Activated CD8-positive, alpha-beta T cell treated with anti-CD3 and anti-CD28 coated beads, Interleukin-2, amount 10 ng/mL, durations not matched to agents 7 days and 5 days (primary cell): ENCODE measurements around the gene PMM2. TPM values are rescaled to one million over a fixed set of nuclear protein-coding genes. Genes with fewer than 3 reads are reported as not detected.
"Not testable (repeated sequence)": the region's sequence is repeated elsewhere in the genome, so short reads cannot be mapped to it uniquely, and the experiment has no call there.

Source experiments
- ATAC-seq: fragments of 150-1000 bp; cut with Tn5 transposase; one replicate; pipeline ENCODE4 v1.10.0; 2021; ENCODE audit warnings: moderate library complexity
- CTCF ChIA-PET: fragments of 350-600 bp; sonication (Branson Sonifier 250); formaldehyde crosslinking; loops from one replicate; lab custom pipeline; 2021; ENCODE audit warnings: antibody characterized with exemption; lab: Charles Lee
- POLR2A ChIA-PET: fragments of 350-600 bp; sonication (Branson Sonifier 250); formaldehyde crosslinking; loops from one replicate; lab custom pipeline; 2021; ENCODE audit warnings: antibody characterized with exemption; lab: Charles Lee
- DNase-seq: peaks from one replicate; pipeline ENCODE4 v3.0.0-alpha.2; 2020
- H3K27ac Mint-ChIP-seq: one replicate; pipeline ENCODE4 v1.8.0; 2021; ENCODE audit warnings: mild to moderate bottlenecking, mixed read lengths
- H3K27me3 Mint-ChIP-seq: one replicate; pipeline ENCODE4 v1.8.0; 2021; ENCODE audit warnings: low read depth, mixed read lengths
- H3K36me3 Mint-ChIP-seq: one replicate; pipeline ENCODE4 v1.8.0; 2021; ENCODE audit warnings: low read depth, mixed read lengths
- H3K4me1 Mint-ChIP-seq: one replicate; pipeline ENCODE4 v1.8.0; 2021; ENCODE audit warnings: low read depth, mixed read lengths
- H3K4me3 Mint-ChIP-seq: one replicate; pipeline ENCODE4 v1.8.0; 2021; ENCODE audit warnings: mild to moderate bottlenecking, mixed read lengths
- H3K9me3 Mint-ChIP-seq: one replicate; pipeline ENCODE4 v1.8.0; 2022; ENCODE audit warnings: mixed read lengths; ENCODE audit not compliant: insufficient read depth
- total RNA-seq, 2 experiments: library from RNA; stranded (reverse); gene quantifications; one replicate each; pipeline ENCODE4 v1.2.3, GENCODE V29; 2021

PMM2 gene
- total RNA-seq, 2 experiments from 2014 or later: 36.9 to 37.6 TPM

DNA sequence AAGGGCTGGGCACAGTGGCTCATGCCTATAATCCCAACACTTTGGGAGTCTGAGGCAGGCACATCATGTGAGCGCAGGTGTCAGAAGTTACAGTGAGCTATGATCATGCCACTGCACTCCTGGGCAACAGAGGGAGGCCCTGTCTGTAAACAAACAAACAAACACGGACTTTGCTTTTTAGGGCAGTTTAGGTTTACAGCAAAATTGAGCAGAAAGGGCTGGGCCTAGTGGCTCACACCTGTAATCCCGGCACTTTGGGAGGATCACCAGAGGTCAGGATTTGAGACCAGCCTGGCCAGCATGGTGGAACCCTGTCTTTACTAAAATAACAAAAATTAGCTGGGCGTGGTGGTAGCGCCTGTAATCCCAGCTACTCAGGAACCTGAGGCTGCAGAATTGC is 74.4 kb downstream of the PMM2 start:
- Mint-ChIP-seq H3K4me3 (no peak overlapping the region), H3K27ac (no peak overlapping the region), H3K9me3 (no peaks in the 10 kb centered on the region), H3K36me3 (peaks cover 11% of the 10 kb centered on the region), H3K27me3 (no peaks in the 10 kb centered on the region), H3K4me1 (peaks cover 41% of the 10 kb centered on the region)
- POLR2A ChIA-PET: no interaction called here
- CTCF ChIA-PET: interaction anchor here (1.5 to 3.3 kb wide), 3 partner anchors 8 to 64 kb away, joined by 6 to 34 read pairs (median 6); partner anchors contain the start of gene LITAFD
- DNase-seq: no peak
- ATAC-seq: no peak

GRCh38 chr16:8872967-8873865 is 75.6 kb downstream of the PMM2 start:
- Mint-ChIP-seq H3K36me3 (no peaks in the 10 kb centered on the region), H3K4me1 (peaks cover 43% of the 10 kb centered on the region), H3K27me3 (no peaks in the 10 kb centered on the region), H3K27ac (no peak overlapping the region), H3K4me3 (no peak overlapping the region), H3K9me3 (no peaks in the 10 kb centered on the region)
- ATAC-seq (no peak), DNase-seq (no peak)
- POLR2A ChIA-PET: no interaction called here
- CTCF ChIA-PET: interaction anchor here (0.7 to 2.0 kb wide), 14 partner anchors 10 to 306 kb away, joined by 3 to 6 read pairs (median 3); no protein-coding TSS in a partner anchor

GRCh38 chr16:8873866-8874195 is 76.2 kb downstream of the PMM2 start:
- peaks cover 48% of the 10 kb centered on the region for H3K4me1 Mint-ChIP-seq
- not testable (repeated sequence) for H3K27me3 Mint-ChIP-seq, H3K9me3 Mint-ChIP-seq, ATAC-seq, H3K27ac Mint-ChIP-seq, H3K4me3 Mint-ChIP-seq, DNase-seq, H3K36me3 Mint-ChIP-seq
- ChIA-PET POLR2A (interaction anchor here (0.5 kb wide), 1 partner anchor 15 kb away, joined by 3 read pairs; no protein-coding TSS in a partner anchor), CTCF (interaction anchor here (0.7 to 2.0 kb wide), 14 partner anchors 9 to 306 kb away, joined by 3 to 6 read pairs (median 3); no protein-coding TSS in a partner anchor)

DNA sequence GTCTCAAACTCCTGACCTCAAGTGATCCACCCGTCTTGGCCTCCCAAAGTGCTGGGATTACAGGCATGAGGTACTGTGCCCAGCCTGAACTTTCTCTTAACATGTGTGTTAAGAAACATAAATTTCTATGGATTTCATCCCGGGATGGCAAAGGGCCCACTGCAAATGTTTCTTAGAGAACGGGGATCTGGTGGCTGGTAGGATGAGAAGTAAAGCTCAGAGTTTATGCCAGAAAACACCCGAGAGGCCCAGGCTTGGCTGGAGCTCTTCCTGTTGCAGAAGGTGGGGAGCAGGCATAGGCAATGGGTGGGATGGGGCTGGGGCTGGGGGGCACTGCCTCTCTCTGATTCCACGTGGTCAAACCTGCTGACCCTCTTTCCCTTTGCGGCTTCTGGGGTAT is 76.7 kb downstream of the PMM2 start:
- POLR2A ChIA-PET: interaction anchor here (0.5 kb wide), 1 partner anchor 15 kb away, joined by 3 read pairs; no protein-coding TSS in a partner anchor
- DNase-seq (no peak), ATAC-seq (no peak)
- no peaks in the 10 kb centered on the region for H3K27me3 Mint-ChIP-seq
- peak overlapping the region; percentile 74 for H3K27ac Mint-ChIP-seq
- no peaks in the 10 kb centered on the region for H3K36me3 Mint-ChIP-seq
- no peaks in the 10 kb centered on the region for H3K9me3 Mint-ChIP-seq
- H3K4me1 Mint-ChIP-seq: peaks cover 45% of the 10 kb centered on the region
- H3K4me3 Mint-ChIP-seq: no peak overlapping the region
- CTCF ChIA-PET: interaction anchor here (0.7 to 2.0 kb wide), 9 partner anchors 9 to 307 kb away, joined by 3 to 5 read pairs (median 4); no protein-coding TSS in a partner anchor

DNA sequence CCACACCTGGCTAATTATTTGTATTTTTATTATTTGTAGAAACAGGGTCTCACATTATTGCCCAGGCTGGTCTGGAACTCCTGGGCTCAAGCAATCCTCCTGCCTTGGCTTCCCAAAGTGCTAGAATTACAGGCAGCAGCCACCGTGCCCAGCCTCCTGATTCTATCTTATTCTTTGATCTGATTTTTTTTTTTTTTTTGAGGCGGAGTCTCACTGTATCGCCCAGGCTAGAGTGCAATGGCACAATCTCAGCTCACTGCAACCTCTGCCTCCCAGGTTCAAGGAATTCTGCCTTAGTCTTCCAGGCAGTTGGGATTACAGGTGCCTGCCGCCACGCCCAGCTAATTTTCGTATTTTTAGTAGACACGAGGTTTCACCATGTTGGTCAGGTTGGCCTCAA is 77.7 kb downstream of the PMM2 start:
- H3K27me3 Mint-ChIP-seq, H3K4me3 Mint-ChIP-seq, ATAC-seq, POLR2A ChIA-PET, H3K27ac Mint-ChIP-seq, H3K36me3 Mint-ChIP-seq, DNase-seq, H3K9me3 Mint-ChIP-seq: not testable (repeated sequence)
- CTCF ChIA-PET: interaction anchor here (1.0 kb wide), 1 partner anchor 61 kb away, joined by 3 read pairs; no protein-coding TSS in a partner anchor
- H3K4me1 Mint-ChIP-seq: peaks cover 42% of the 10 kb centered on the region

- Mint-ChIP-seq H3K36me3 (no peaks in the 10 kb centered on the region), H3K4me3 (no peak overlapping the region), H3K9me3 (no peaks in the 10 kb centered on the region), H3K27ac (peak overlapping the region; percentile 10), H3K27me3 (no peaks in the 10 kb centered on the region), H3K4me1 (peaks cover 33% of the 10 kb centered on the region)
- POLR2A ChIA-PET: interaction anchor here (2.0 kb wide), 1 partner anchor 10 kb away, joined by 13 read pairs; the partner anchor contains the start of gene CARHSP1
- DNase-seq (no peak), ATAC-seq (peak; percentile 24)
- CTCF ChIA-PET: interaction anchor here (0.7 to 4.1 kb wide), 4 partner anchors 7 to 311 kb away, joined by 3 to 34 read pairs (median 12); partner anchors contain the start of gene CARHSP1
Observed at GRCh38 chr16:8877894-8878522, 80.4 kb downstream of the PMM2 start.

DNA sequence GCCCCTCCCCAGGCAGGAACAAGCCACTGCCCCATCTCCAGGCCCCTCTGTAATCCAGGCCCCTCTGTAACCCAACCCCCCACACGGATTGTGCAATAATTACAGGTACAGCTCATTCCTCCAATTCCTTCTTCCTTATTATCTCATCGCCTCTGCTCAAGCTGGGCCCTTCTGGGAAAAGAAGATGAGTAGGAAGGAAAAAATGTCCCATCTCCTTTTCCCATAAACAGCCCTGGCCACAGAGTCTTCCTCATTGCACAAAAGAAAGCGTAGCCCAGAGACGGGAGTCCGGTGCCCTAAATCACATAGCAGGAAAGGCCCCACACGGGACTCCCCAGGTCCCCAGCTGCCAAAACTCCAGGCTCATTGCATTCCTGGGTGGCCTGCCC is 80.9 kb downstream of the PMM2 start:
- no peak overlapping the region for H3K4me3 Mint-ChIP-seq
- H3K4me1 Mint-ChIP-seq: peaks cover 31% of the 10 kb centered on the region
- no peaks in the 10 kb centered on the region for H3K36me3 Mint-ChIP-seq
- no peaks in the 10 kb centered on the region for H3K9me3 Mint-ChIP-seq
- ChIA-PET CTCF (interaction anchor here (0.7 to 4.1 kb wide), 6 partner anchors 7 to 311 kb away, joined by 4 to 34 read pairs (median 16); partner anchors contain the start of genes CARHSP1, PMM2 and TMEM186), POLR2A (interaction anchor here (2.0 kb wide), 1 partner anchor 10 kb away, joined by 13 read pairs; the partner anchor contains the start of gene CARHSP1)
- DNase-seq (no peak), ATAC-seq (no peak)
- no peaks in the 10 kb centered on the region for H3K27me3 Mint-ChIP-seq
- H3K27ac Mint-ChIP-seq: no peak overlapping the region

DNA sequence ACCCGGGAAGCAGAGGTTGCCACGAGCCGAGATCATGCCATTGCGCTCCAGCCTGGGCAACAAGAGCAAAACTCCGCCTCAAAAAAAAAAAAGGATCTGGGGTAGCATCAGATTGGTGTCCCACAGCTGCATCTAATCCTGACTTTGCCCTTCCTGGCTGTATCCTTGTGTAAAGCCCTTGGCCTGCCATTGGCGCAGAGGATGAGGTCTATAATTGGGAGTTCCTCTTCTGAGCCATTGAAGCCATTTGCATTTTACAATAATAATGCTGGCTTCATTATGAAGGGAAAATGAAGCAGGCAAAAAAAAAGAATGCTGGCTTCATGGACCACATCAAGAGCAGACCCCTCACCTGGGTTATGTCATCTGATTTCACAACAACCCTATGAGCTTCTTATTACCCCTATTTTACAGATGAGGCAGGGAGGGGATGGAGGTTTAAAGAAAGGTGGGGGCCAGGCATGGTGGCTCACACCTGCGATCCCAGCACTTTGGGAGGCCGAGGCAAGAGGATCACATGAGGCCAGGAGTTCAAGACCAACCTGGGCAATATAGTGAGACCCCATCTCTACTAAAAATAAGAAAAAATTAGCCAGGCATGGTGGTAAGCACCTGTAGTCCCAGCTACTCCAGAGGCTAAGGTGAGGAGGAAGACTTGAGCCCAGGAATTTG is 83.3 kb downstream of the PMM2 start:
- H3K27ac Mint-ChIP-seq: no peak overlapping the region
- peaks cover 5% of the 10 kb centered on the region for H3K27me3 Mint-ChIP-seq
- ChIA-PET CTCF (interaction anchor here (0.6 to 4.1 kb wide), 33 partner anchors 8 to 314 kb away, joined by 3 to 34 read pairs (median 5); partner anchors contain the start of genes CARHSP1, PMM2 and TMEM186), POLR2A (interaction anchor here (1.3 to 2.5 kb wide), 3 partner anchors 12 to 312 kb away, joined by 3 to 12 read pairs (median 4); partner anchors contain the start of genes CARHSP1, PMM2 and TMEM186)
- H3K4me3 Mint-ChIP-seq: no peak overlapping the region
- DNase-seq: no peak
- no peaks in the 10 kb centered on the region for H3K36me3 Mint-ChIP-seq
- peaks cover 23% of the 10 kb centered on the region for H3K4me1 Mint-ChIP-seq
- ATAC-seq: no peak
- no peaks in the 10 kb centered on the region for H3K9me3 Mint-ChIP-seq

- no peak for ATAC-seq
Observed at GRCh38 chr16:8882041-8882617, 84.5 kb downstream of the PMM2 start, which contains the start of gene LITAFD. LITAFD (plus strand) TSS chr16:8882351; CDS start chr16:8884356, 2,005 bp downstream.

GRCh38 chr16:8882725-8883377 is 85.2 kb downstream of the PMM2 start:
- peaks cover 23% of the 10 kb centered on the region for H3K4me1 Mint-ChIP-seq
- ChIA-PET CTCF (interaction anchor here (2.0 kb wide), 1 partner anchor 9 kb away, joined by 5 read pairs; no protein-coding TSS in a partner anchor), POLR2A (interaction anchor here (2.2 kb wide), 1 partner anchor 14 kb away, joined by 6 read pairs; the partner anchor contains the start of gene CARHSP1)
- H3K27me3 Mint-ChIP-seq: peaks cover 5% of the 10 kb centered on the region
- no peak for DNase-seq
- H3K36me3 Mint-ChIP-seq: peaks cover 5% of the 10 kb centered on the region
- H3K9me3 Mint-ChIP-seq: no peaks in the 10 kb centered on the region
- no peak overlapping the region for H3K27ac Mint-ChIP-seq
- no peak overlapping the region for H3K4me3 Mint-ChIP-seq
- ATAC-seq: no peak

More at GRCh38 chr16:8882041-8882617, 84.5 kb downstream of the PMM2 start, which contains the start of gene LITAFD:
- CTCF ChIA-PET: interaction anchor here (1.1 to 4.1 kb wide), 6 partner anchors 8 to 313 kb away, joined by 3 to 34 read pairs (median 8); no protein-coding TSS in a partner anchor
- Mint-ChIP-seq H3K27me3 (peaks cover 5% of the 10 kb centered on the region), H3K27ac (no peak within 1 kb of the TSS), H3K36me3 (peaks cover 2% of the 10 kb centered on the region), H3K4me3 (no peak within 1 kb of the TSS), H3K4me1 (peaks cover 25% of the 10 kb centered on the region), H3K9me3 (no peaks in the 10 kb centered on the region)
- no peak for DNase-seq
- POLR2A ChIA-PET: interaction anchor here (1.3 to 2.5 kb wide), 2 partner anchors 13 to 85 kb away, joined by 3 to 12 read pairs; partner anchors contain the start of genes CARHSP1, PMM2 and TMEM186
